Left cardiac atrium (tissue), 4 donors: ENCODE results near the gene CCDC188. TPM values are rescaled to one million over a fixed set of nuclear protein-coding genes. Genes with fewer than 3 reads are reported as not detected.

Source experiments
- ATAC-seq, 2 donors: fragments of 200-7000 bp; cut with Tn5 transposase; one replicate each; pipeline ENCODE4 v1.9.1; 2020; ENCODE audit warnings: mild to moderate bottlenecking in 2 of 2, moderate library complexity in 2 of 2
- DNase-seq: peaks from one replicate; pipeline ENCODE4 v3.0.0-alpha.2; 2020
- intact Hi-C, 2 donors: fragments of 100-400 bp; cut with DNase I; formaldehyde crosslinking; loops; one replicate each; pipeline versions ENCODE4 v1.14.1 to v1.15.1; 2022 to 2023
- total RNA-seq, 2 donors: library from RNA; stranded (reverse); fragmentation: NEBNext Ultra II Directional; extraction: Animal tissue kit (Norgen Biotek cat#: 25700); gene quantifications; one replicate each; pipeline ENCODE4 v1.2.1, GENCODE V29; 2021
- donor health status: DM: no; HTN: yes; CAD: no.
- donor health status: DM: no; HTN: yes; CAD: no; lungs with severe emphysema.
- donor health status: DM: yes; HTN: yes; CAD: no.
- donor health status: Dilated cardiomyopathy.

The CCDC188 gene
- total RNA-seq, 2 donors from 2014 or later, result 0.44 to 0.62 TPM

DNA sequence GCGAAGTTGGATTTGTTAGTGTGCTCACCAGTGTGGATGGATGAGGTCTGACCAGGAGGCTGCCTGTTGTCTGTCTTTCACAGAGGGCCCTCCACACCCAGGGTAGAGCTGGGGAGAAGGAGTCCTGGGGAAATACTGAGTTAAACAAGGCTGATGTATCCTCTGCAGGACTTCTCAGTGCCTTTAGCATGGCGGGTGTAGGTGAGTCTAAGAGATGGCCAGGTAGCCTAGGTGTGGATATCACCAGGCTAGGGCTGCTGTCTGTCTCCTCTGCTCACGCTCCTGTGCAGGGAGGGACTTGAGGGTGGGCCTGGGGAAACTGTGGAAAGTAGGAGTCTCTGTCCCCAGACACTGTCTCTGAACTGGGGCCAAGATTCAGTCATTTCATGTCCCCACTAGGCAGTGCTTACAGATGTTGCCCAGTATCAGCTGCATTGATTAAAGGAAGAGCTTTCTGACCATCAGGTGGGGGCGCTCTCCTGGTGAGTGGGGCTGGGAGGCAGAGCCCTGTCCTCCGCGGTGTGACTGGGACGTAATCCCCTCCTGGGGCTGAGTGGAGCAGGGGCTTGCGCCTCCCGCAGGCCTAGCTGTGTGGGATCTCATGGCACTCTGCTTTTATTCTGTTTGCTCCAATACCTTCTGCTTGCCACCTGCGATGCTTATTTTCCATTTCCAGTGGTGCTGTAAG lies 35.5 kb upstream of the CCDC188 start:
- ATAC-seq (no peak), DNase-seq (no peak)
- intact Hi-C loops, result no loop called here

DNA sequence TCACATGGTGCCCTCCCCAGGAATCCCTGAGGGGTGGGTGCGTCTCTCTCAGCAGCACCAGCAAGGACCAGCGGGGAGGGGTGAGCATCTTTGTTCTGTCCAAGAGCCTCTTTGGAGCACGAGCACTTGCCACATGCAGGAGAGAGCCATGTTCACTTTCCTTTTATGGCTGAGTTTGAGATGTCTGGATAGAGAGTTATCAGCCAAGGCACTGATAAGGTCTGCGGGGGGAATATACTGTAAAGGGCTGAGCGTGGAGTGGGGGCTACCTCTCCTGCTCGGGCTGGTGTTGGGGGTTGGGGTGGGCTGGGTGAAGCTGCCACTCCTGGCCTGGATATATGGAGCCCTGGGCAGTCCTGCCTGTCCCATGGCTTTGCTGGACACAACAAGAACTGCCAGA lies 34.9 kb upstream of the CCDC188 start:
- ATAC-seq (no peak), DNase-seq (no peak)
- intact Hi-C loops, result no loop called here

GRCh38 chr22:20184501-20185165 lies 33.8 kb upstream of the CCDC188 start:
- intact Hi-C loops, result no loop called here
- ATAC-seq (no peak), DNase-seq (no peak)

DNA sequence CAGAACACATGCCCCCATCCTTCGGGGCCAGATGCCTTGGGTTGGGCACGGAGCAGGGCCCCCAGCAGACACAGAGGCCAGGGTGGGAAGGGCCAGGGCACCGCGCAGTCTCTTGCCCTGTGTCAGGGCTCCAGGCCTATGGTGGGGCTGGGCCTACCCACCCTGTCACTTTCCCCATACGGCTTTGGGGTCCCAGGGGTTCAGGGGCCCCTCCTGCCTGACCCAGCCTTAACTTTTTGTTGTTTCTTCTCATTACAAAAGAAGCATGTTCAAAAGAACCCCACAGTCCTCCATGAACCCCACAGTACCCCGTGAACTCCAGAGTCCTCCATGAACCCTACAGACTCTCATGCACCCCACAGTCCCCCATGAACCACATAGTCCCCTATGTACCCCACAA lies 33.0 kb upstream of the CCDC188 start:
- intact Hi-C loops, result no loop called here
- ATAC-seq (no peak), DNase-seq (no peak)

- ATAC-seq (no peak), DNase-seq (no peak)
- intact Hi-C loops, result no loop called here
These were observed 32.2 kb upstream of the CCDC188 start for GRCh38 chr22:20183101-20183500.

- intact Hi-C loops, result no loop called here
- DNase-seq (no peak), ATAC-seq (no peak)
These were observed 31.5 kb upstream of the CCDC188 start for GRCh38 chr22:20182365-20182764.

- no peak for DNase-seq
- intact Hi-C loops, result no loop called here
- no peak for ATAC-seq
These were observed 31.0 kb upstream of the CCDC188 start for GRCh38 chr22:20181884-20182236.

DNA sequence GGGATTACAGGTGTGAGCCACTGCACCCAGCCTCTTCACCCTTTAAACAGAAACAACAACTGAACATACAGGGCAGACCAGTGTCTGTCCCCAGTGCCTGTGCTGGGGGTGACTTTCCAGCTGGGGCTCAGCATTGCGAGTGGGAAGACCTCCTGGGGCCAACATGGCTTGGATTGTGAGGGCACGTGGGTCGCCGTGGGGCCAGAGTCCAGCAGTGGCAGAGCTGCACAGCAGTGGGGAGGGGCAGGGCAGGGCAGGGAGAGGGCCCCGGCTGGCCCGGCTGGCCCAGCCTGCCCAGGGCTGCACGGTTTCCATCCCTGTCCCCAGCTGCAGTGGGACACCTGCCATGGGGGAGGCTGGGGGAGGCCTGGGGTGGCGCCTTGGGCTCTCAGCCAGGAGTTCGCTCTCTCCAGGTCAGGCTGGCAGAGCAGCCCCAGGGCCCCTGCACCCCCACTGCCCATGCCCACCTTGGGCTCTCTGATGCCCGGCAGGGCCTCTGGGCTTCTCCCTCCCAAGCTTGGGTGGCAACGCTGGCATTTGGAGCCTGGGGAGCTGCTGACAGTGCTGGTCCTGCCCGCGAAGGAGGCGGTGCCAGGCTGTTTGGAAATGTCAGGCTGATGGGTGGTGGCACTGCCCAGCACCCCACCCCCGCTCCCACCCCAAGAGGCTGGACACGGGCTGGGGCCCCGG lies 30.5 kb upstream of the CCDC188 start:
- DNase-seq (no peak), ATAC-seq (no peak)
- intact Hi-C loops, result no loop called here

DNA sequence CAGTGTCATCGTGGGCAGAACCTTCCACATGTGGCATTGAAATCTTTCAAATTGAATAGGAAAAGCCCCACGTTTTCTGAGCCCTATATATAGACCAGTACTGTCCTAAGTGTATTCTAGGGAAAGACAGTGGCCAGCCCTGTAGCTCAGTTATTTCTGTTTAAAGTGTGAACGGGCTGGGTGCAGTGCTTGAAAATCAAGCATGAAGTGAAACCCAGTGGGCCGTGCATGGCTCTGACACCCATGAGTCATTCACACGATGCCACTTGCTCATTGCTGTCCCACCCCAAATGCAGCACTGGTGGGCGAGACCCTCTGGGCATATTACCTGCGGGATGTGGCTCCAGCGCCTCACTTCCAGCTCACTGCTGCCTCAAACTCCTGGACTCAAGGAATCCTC lies 29.8 kb upstream of the CCDC188 start:
- intact Hi-C loops, result no loop called here

DNA sequence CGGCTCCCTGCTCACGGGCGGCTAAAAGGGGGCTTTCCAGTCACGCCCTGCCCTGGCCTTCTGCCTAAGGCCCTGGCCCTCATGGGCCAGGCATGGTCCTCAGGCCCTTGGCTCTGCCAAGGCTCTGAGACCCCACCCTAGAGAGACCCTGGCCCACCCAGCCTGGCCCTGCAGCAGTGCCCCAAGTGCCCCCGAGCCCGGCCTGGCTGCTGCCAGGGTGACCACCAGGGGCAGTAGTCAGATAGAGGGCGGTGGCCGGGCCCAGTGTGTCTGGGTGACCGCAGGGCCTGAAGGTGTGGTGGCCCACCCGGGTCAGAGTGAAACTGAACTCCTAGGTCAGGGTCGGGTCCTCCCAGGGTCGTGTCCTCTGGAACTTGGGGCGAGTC lies 29.4 kb upstream of the CCDC188 start:
- no peak for DNase-seq
- ATAC-seq, result no peak
- intact Hi-C loops, result no loop called here

More for the DNA sequence above, 29.8 kb upstream of the CCDC188 start:
- DNase-seq, result no peak
- no peak for ATAC-seq

DNA sequence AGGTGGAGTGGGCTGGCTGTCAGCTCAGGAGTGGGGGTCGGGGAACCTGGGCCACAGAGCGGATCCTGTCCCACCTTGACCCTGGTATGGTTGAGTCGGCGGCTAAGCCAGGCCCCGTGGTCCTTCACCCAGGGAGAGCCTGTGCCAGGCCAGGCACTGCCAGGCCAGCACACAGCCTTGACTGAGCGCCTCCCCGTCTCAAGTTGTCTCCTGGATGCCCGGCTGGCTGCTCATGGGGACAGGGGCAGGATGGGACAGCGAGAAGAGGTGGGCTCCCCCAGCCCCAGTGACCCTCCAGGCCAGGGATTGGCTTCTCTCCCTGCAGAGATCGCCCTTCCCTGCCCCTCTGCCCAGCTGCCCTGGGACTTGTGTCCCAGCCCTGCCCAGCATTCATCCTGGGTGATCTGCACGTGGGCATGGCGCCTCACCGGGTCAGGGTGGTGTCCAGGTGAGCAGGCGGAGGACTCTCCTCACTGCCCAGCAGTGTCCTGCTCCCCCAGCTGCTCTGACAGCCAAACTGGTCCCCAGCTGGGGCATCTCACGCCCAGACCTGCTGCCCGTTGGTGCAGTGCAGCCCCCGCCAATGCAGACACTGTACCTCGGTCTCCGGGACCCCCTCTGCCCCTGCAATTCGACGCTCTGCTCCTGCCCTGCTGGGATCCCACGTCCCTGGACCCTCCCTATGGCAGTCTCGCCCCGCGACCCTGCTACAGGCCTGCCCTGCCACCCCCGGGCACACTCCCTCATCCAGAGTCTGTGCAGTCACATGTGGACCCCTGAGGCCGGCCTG lies 28.8 kb upstream of the CCDC188 start:
- ATAC-seq (no peak), DNase-seq (no peak)
- intact Hi-C loops, result no loop called here

- intact Hi-C loops, result no loop called here
- ATAC-seq (no peak), DNase-seq (no peak)
These were observed 28.0 kb upstream of the CCDC188 start for GRCh38 chr22:20178915-20179227.

- DNase-seq (no peak), ATAC-seq (no peak)
- intact Hi-C loops, result no loop called here
These were observed 27.4 kb upstream of the CCDC188 start for GRCh38 chr22:20178075-20178914.

- no peak for ATAC-seq
These were observed 26.5 kb upstream of the CCDC188 start for GRCh38 chr22:20177217-20177911.

GRCh38 chr22:20176421-20177085 lies 25.7 kb upstream of the CCDC188 start:
- no peak for ATAC-seq
- DNase-seq, result no peak
- intact Hi-C loops, result no loop called here

More at GRCh38 chr22:20177217-20177911, 26.5 kb upstream of the CCDC188 start:
- intact Hi-C loops, result no loop called here
- DNase-seq, result no peak

DNA sequence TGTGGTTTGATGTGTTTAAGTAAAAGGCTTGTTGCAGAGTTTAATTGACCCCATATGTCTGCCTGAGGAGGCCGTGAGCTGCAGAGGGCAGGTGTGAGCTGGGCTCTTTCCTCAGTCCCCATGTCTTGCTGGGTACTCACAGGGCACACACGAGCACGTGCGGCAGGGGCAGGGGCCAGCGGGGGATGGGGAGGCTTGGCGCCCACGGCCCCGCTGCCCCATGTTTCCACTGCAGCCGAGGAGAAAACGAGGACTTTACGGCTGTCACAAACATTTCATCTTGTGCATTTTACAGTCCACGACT lies 24.7 kb upstream of the CCDC188 start:
- intact Hi-C loops, result no loop called here
- DNase-seq (no peak), ATAC-seq (no peak)

DNA sequence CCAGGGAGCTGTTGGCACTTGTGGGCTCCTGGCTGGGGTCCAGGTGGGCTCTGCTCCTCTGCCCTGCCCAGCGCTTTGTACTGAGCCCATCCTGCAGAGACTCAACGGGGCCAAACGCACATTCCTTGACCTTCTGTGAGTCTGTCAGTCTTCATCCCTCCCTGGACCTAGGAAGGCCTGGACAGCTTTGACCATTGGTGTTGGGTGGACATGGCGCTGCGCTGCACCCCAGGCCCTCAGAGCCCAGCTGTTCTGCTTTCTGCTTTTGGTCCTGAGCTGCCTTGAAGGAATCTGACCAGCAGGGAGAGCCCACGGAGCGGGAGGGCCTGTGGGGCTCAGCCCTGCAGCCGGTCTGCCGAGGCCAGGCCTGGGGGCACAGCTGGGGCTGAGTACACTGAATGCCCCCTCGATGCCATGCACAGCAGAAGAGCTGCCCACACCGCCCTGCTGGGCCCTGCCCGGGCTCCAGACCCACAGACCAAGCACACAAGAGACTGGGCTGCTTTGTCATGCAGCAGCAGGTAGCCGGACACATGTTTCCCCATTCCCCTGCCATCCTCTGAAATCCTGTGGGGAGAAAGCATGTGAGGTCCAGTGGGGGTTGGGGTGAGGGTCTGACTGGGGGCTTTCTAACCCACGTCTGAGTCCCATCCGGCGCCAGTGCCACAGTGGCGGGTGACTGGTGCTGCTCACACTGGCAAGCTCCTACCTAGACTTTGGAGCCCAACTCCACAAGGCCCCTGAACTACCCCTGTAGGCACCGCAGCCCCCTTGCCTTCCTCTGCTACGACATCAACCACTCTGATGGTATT lies 24.1 kb upstream of the CCDC188 start:
- intact Hi-C loops, result loop anchor here in 1 of 2 donors (5.0 kb wide), 1 partner anchor 97 kb away; no protein-coding TSS in a partner anchor
- DNase-seq, result no peak
- peak in 1 of 2 donors; percentile 18 for ATAC-seq
